H1 (cell line): ENCODE data around the gene DHDDS. TPM values are rescaled to one million over a fixed set of nuclear protein-coding genes. Genes with fewer than 3 reads are reported as not detected.

Experiments
- CEBPB ChIP-seq: IDR thresholded peaks from 2 replicates; pipeline ENCODE4 v1.6.1; 2012; ENCODE audit warnings: low read depth, low read length
- FOSL1 ChIP-seq: IDR thresholded peaks from 2 replicates; pipeline ENCODE4 v1.6.1; 2011; ENCODE audit warnings: mild to moderate bottlenecking, low read depth, low read length, moderate library complexity; ENCODE audit not compliant: insufficient read depth
- PHF8 ChIP-seq: fragments of 200-600 bp; sonication (generic); conservative IDR thresholded peaks from 2 replicates; pipeline ENCODE4 v1.7.1; 2012; ENCODE audit warnings: low read depth, mild to moderate bottlenecking, inconsistent platforms, low read length, moderate library complexity
- POU5F1 ChIP-seq: IDR thresholded peaks from 2 replicates; pipeline ENCODE4 v1.6.1; 2011; ENCODE audit warnings: low read depth, mild to moderate bottlenecking, low read length, moderate library complexity
- SIN3A ChIP-seq, 2 experiments: IDR thresholded peaks in 1 of 2; conservative IDR thresholded peaks in 1 of 2; 2 replicates each; pipeline ENCODE4 v1.6.1; 2011 to 2012; ENCODE audit warnings: low read length in 2 of 2, improper control_type of control experiment in 1 of 2, low read depth in 1 of 2, mild to moderate bottlenecking in 1 of 2
- SUZ12 ChIP-seq: fragments of 200-600 bp; sonication (generic); IDR thresholded peaks from 2 replicates; pipeline ENCODE4 v1.6.1; 2012; ENCODE audit warnings: mild to moderate bottlenecking, inconsistent platforms, low read length, moderate library complexity, mixed read lengths
- polyA plus RNA-seq, 7 experiments: library from polyadenylated mRNA; depleted of rRNA in 3 of 7; stranded (reverse) in 5 of 7; unstranded in 2 of 7; fragments of >200 nt in 5 of 7; fragments of 200-250 nt in 2 of 7; gene quantifications; 1 replicate in 5 of 7; 2 replicates in 1 of 7; 4 replicates in 1 of 7; pipeline versions ENCODE4 v1.2.1 to v1.2.3, GENCODE V29; 2011 to 2013; ENCODE audit warnings: missing spikeins in 2 of 7, mixed read lengths in 2 of 7
- total RNA-seq: library from RNA; stranded (reverse); fragmentation: NEBNext Ultra II Directional; extraction: Animal tissue kit (Norgen Biotek cat#: 25700); gene quantifications from 2 replicates; pipeline ENCODE4 v1.2.1, GENCODE V29; 2021

The DHDDS gene
- total and polyA plus RNA-seq, 2 of the 8 experiments (the other 6 are each of a cell fraction or from before 2014, with no cell fraction given) = 28.3 to 44.6 TPM

DNA sequence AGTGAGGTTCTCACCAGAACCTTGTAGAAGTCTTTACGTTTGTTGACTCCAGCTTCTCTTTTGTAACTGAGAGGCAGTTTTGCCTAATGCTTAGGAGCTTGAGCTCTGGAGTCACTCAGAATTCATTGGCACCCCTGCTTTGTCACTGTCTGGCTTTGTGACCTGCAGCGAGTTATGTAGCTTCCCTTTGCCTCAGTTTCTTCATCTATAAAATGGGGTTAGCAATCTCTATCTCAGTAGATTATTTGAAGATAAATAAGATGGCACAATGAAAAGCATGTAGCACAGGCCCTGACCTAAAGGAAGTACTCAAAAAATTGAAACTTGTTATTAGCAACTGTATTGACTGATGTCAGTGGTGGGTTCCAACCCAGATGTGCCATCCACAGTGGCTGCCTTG, 8.1 kb downstream of the DHDDS start (continued):
- no peak for TF ChIP-seq FOSL1
- TF ChIP-seq PHF8 = no peak
- no peak for TF ChIP-seq SUZ12
- no peak for TF ChIP-seq CEBPB
- no peak for TF ChIP-seq SIN3A (conservative IDR thresholded peaks at IDR 0.05 in 1 of 2, IDR thresholded peaks at IDR 0.05 in 1 of 2; ENCODE audit: low read depth in 1 of 2, low read length in 2 of 2)
- no peak for TF ChIP-seq POU5F1
- TF ChIP-seq, all 59 proteins: peak for 0
